Measurements from ENCODE around the gene EPHB3. TPM values are rescaled to one million over a fixed set of nuclear protein-coding genes. Genes with fewer than 3 reads are reported as not detected.
A peak's percentile ranks its signal among the peaks of the same experiment; 100 is the strongest.

Gene EPHB3
- total RNA-seq, 1 donor from 2014 or later = 7.2 TPM

GRCh38 chr3:184597829-184598573, 36.4 kb downstream of the EPHB3 start:
- Mint-ChIP-seq H3K9me3 (ENCODE audit: low read depth) (no peaks in the 10 kb centered on the region), H3K36me3 (ENCODE audit: low read depth) (no peaks in the 10 kb centered on the region), H3K4me1 (ENCODE audit: low read depth) (peaks cover 36% of the 10 kb centered on the region), H3K4me3 (ENCODE audit: unreplicated experiment) (no peak overlapping the region), H3K27me3 (ENCODE audit: low read depth) (no peaks in the 10 kb centered on the region), H3K27ac (ENCODE audit: unreplicated experiment) (no peak overlapping the region)
- no peak for DNase-seq (ENCODE audit: low spot score)
- TF ChIP-seq, protein P1, sequence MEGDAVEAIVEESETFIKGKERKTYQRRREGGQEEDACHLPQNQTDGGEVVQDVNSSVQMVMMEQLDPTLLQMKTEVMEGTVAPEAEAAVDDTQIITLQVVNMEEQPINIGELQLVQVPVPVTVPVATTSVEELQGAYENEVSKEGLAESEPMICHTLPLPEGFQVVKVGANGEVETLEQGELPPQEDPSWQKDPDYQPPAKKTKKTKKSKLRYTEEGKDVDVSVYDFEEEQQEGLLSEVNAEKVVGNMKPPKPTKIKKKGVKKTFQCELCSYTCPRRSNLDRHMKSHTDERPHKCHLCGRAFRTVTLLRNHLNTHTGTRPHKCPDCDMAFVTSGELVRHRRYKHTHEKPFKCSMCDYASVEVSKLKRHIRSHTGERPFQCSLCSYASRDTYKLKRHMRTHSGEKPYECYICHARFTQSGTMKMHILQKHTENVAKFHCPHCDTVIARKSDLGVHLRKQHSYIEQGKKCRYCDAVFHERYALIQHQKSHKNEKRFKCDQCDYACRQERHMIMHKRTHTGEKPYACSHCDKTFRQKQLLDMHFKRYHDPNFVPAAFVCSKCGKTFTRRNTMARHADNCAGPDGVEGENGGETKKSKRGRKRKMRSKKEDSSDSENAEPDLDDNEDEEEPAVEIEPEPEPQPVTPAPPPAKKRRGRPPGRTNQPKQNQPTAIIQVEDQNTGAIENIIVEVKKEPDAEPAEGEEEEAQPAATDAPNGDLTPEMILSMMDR (IDR thresholded peaks at IDR 0.05) = no peak

DNA sequence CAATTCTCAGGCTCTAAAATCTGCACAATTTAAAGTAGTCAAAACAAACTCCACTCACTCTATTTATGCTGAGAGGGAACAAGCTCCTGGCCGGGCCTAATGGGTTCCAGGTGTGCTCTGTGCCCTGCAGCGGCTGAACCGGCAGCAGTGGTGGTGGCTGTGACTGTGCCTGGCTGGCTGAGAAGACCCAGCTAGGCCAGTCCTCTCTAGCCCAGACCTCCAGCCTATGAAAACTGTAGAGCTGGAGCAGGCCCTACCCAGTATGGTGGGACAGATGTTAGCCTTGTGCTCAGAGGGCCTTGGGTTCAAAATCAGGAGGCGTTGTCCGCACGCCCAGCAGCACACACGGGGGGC, 37.0 kb downstream of the EPHB3 start:
- H3K9me3 Mint-ChIP-seq (ENCODE audit: low read depth) = no peaks in the 10 kb centered on the region
- no peak overlapping the region for H3K27ac Mint-ChIP-seq (ENCODE audit: unreplicated experiment)
- no peaks in the 10 kb centered on the region for H3K36me3 Mint-ChIP-seq (ENCODE audit: low read depth)
- peaks cover 36% of the 10 kb centered on the region for H3K4me1 Mint-ChIP-seq (ENCODE audit: low read depth)
- H3K27me3 Mint-ChIP-seq (ENCODE audit: low read depth) = no peaks in the 10 kb centered on the region
- TF ChIP-seq, protein P1 (IDR thresholded peaks at IDR 0.05) = no peak
- no peak for DNase-seq (ENCODE audit: low spot score)
- no peak overlapping the region for H3K4me3 Mint-ChIP-seq (ENCODE audit: unreplicated experiment)

DNA sequence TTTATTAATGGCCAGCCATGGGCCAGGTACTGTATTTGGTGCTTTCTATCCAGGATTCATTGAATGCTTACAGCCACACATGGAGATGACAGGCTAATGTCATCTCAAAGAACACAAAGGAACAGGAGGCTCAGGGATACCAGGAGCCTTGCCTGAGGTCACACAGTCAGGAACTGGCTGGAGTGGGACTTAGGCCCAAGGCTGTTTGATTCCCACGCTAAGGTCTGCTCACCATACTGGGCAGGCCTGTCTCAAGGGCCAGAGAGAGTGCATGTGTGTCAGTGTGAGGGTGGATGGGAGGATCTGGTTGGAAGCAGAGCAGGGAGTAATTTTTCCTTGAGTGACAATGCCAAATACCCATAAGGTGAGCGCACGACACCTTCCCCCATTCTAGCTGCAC, 37.6 kb downstream of the EPHB3 start:
- H3K9me3 Mint-ChIP-seq (ENCODE audit: low read depth) = no peaks in the 10 kb centered on the region
- H3K36me3 Mint-ChIP-seq (ENCODE audit: low read depth) = no peaks in the 10 kb centered on the region
- DNase-seq (ENCODE audit: low spot score) = no peak
- peaks cover 33% of the 10 kb centered on the region for H3K4me1 Mint-ChIP-seq (ENCODE audit: low read depth)
- no peaks in the 10 kb centered on the region for H3K27me3 Mint-ChIP-seq (ENCODE audit: low read depth)
- TF ChIP-seq, protein P1 (IDR thresholded peaks at IDR 0.05) = no peak
- no peak overlapping the region for H3K27ac Mint-ChIP-seq (ENCODE audit: unreplicated experiment)
- no peak overlapping the region for H3K4me3 Mint-ChIP-seq (ENCODE audit: unreplicated experiment)

DNA sequence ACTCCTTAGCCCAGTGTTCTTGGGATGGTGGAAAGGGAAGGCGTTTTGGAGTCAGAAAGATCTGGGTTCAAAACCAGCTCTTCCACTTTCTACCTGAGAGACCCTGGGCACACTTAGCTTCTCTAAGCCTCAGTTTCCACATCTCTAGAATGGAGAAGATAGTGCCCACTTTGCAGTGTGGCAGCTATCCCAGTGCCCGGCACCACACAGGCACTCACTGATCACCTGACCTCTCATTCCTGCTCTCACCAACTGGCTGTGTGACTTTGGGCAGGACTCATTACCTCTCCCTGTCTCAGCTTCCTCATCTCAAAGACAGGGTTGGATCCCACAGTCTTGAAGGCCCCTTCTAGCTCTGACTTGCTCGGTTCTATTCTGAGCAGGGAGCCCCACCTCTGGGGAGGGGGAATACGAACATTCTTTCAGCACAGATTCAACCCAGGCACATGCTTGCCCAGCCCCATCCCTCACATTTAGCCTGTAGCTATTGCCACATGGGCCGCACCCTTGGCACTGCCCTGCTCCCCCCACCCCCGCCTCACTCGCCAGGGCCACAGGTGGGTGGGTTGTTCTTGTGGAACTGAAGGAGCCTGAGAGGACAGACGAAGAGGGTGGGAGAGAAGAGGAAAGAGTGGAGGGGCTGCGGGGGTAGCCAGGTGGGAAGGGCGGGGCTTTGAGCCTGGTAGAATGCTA, 39.2 kb downstream of the EPHB3 start:
- no peaks in the 10 kb centered on the region for H3K36me3 Mint-ChIP-seq (ENCODE audit: low read depth)
- no peaks in the 10 kb centered on the region for H3K27me3 Mint-ChIP-seq (ENCODE audit: low read depth)
- H3K4me1 Mint-ChIP-seq (ENCODE audit: low read depth) = peaks cover 33% of the 10 kb centered on the region
- no peak for DNase-seq (ENCODE audit: low spot score)
- no peaks in the 10 kb centered on the region for H3K9me3 Mint-ChIP-seq (ENCODE audit: low read depth)
- no peak overlapping the region for H3K4me3 Mint-ChIP-seq (ENCODE audit: unreplicated experiment)
- TF ChIP-seq, protein P1 (IDR thresholded peaks at IDR 0.05) = no peak
- no peak overlapping the region for H3K27ac Mint-ChIP-seq (ENCODE audit: unreplicated experiment)

DNA sequence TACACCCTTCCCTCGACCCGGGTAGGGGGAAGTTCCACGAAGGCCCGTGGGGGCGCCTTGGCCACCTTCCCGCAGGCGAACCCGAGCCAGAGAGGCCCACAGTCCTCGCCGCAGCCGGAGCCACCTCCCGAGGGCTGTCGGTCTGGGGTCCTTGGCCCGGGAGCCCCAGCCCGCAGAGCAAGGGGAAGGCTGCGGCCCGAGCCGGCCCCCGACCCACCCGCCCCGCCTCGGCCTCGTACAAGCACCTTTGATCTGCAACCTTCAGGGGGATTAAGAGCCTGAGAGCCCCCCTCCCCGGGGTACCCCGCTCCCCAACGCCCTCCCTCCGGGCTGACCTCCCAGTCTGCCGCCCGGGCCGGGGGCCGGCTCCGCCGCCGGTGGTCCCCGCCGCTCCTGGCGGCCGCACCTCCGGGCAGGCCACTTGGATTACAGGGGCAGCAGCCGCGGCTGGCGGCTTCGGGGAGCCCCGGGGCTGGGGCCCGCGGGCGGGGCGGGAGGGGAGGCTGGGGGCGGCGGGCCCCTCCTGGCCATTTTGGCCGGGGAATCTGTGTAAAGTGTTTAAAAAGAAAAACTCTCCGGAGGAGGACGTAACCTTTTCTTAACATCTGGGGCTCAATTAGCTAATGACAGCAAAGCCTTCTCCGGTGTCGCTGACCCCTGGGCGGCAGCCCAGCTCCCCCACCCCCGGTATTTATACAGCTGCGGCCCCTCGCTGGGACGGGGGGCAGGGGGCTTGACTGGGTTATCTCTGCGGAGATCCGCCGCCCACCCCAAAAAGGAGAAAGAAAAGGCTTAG, 40.2 kb downstream of the EPHB3 start:
- Mint-ChIP-seq H3K36me3 (ENCODE audit: low read depth) (no peaks in the 10 kb centered on the region), H3K27ac (ENCODE audit: unreplicated experiment) (no peak overlapping the region), H3K4me3 (ENCODE audit: unreplicated experiment) (peak overlapping the region; percentile 63), H3K4me1 (ENCODE audit: low read depth) (peaks cover 33% of the 10 kb centered on the region), H3K27me3 (ENCODE audit: low read depth) (peaks cover 1% of the 10 kb centered on the region), H3K9me3 (ENCODE audit: low read depth) (no peaks in the 10 kb centered on the region)
- no peak for DNase-seq (ENCODE audit: low spot score)
- TF ChIP-seq, protein P1 (IDR thresholded peaks at IDR 0.05) = no peak

Data from chondrocyte (in vitro differentiated cells).